ENCODE data around the gene BMP6.
A peak's percentile ranks its signal among the peaks of the same experiment; 100 is the strongest.

Gene BMP6

DNA sequence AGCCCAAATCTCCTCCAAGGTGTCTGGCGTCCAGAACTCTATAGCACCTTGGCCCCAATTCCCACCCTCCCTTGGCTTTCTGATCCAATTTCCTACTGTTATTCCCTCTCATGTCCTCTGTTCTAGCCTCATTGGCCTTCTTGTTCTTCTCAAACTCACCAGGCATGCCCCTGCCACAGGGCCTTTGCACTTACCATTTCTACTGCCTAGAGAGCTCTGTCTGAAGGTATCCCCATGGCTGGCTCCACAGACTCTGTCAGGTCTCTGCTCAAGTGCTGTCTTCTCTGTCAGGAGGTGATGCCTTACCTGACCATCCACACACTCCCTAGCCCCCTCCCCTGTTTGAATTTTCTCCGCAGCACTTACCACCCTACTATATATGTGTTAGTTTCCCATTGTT is 5.6 kb upstream of the BMP6 start:
- no peak for DNase-seq

DNA sequence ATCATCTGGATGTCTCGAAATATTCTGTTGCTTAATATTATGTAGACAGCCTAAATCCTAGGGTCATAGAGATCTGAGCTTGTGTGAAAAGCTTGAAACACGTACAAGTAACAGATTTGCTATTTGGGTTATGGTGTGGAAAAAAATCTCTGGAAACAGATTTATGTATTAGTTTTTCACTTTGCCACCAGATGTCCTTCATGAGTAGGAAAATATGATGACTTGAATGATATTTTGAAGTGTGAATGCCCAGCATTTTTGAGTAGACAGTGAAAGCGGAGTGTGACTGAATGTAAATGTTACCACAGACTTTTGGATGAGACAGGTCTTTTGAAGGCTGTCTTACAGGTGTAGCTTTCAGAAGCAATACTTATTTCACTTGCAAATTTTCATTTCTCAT is 4.2 kb upstream of the BMP6 start:
- no peak for DNase-seq

DNA sequence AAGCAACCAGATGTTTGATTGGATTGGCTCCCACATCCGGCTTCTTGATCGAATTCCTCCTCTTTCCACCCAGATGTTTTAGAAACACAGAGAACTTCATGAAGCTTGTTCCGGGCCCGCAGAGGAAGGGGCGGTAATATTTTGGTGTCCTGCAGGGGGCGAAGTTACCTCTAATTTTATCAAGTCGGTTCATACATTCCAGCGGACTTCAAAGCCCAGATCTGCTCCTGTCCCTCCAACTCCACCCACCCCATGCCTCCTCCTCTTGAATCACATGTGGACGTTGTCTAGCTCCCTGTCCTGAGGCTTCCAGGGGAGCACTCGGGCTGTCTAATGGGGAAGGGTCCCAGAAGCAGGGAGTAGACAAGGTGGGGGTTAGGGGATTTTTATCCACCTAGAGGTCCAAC is 2.9 kb upstream of the BMP6 start:
- DNase-seq = peak; percentile 74

DNA sequence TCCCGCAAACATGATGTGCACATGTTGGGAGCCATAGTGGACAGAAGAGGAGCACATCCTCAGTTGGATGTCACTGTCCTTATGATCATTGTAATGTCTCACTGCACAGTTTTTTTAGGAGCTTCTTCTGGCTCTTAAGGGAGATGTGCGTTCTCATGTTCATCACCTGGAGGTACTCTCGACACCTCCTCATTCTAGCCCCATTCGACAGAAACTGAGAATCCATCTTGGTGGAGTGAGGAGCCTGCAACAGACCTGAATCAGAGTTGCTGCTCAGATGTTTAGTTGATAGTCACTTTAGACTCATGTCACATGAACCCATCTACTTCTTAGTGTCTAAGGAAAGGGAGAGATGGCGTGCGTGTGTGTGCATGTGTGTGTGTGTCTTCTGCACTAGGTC is 2.3 kb upstream of the BMP6 start:
- no peak for DNase-seq

DNA sequence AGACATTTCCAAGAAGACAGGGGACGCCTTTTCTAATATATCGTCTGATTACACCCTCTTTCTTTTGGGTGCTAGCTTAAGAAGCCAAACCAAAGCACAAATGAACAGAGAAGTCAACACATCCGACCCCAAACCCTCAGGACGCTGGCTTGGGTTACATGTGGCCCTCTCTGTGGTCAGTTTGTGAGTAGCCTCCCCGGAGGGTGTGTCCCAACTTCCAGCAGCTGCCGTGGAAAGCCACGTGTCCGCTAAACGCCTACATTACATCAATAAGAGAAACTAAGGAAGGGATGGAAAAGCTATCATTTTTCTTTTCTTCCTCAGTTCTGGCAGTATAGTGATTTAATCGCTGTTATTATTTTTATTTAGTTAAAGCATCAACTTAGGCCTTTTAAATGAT is 487 bp upstream of the BMP6 start:
- DNase-seq = no peak

DNA sequence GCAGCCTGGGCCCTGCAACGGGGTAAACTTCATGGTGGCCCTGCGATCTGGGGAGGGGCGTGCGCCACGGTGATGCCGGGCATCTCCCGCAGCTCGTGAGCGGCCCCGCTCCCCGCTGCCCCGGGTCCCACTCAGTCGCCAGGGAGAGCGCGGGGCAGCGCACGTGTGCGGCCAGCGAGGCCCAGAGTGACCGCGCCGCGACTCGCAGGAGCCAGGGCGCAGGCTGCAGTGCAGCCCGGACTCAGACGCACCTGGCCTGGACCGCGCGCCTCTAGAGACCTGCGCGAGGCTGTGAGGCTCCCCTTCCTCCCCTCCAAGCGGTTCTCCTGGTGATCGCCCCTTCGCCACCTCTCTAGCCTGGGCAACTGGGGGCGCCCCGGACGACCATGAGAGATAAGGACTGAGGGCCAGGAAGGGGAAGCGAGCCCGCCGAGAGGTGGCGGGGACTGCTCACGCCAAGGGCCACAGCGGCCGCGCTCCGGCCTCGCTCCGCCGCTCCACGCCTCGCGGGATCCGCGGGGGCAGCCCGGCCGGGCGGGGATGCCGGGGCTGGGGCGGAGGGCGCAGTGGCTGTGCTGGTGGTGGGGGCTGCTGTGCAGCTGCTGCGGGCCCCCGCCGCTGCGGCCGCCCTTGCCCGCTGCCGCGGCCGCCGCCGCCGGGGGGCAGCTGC is 652 bp downstream of the BMP6 start:
- DNase-seq = no peak

DNA sequence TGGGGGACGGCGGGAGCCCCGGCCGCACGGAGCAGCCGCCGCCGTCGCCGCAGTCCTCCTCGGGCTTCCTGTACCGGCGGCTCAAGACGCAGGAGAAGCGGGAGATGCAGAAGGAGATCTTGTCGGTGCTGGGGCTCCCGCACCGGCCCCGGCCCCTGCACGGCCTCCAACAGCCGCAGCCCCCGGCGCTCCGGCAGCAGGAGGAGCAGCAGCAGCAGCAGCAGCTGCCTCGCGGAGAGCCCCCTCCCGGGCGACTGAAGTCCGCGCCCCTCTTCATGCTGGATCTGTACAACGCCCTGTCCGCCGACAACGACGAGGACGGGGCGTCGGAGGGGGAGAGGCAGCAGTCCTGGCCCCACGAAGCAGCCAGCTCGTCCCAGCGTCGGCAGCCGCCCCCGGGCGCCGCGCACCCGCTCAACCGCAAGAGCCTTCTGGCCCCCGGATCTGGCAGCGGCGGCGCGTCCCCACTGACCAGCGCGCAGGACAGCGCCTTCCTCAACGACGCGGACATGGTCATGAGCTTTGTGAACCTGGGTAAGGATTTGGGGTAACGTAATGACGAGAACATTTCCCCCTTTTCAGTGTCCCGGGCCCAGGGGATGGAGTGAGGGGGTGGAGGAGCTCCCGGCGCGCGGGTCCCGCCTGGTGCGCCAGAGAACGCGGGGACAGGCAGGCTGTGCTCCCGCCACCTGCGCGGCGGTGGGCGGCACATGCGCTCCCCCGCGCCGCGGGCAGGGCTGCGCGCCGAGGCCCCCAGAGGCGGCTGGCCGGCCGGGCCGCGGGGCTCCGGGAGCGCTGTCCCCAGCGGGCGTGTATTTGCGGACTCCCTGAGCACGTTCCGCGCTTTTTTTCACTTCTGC is 1.4 kb downstream of the BMP6 start:
- DNase-seq = peak; percentile 76

DNA sequence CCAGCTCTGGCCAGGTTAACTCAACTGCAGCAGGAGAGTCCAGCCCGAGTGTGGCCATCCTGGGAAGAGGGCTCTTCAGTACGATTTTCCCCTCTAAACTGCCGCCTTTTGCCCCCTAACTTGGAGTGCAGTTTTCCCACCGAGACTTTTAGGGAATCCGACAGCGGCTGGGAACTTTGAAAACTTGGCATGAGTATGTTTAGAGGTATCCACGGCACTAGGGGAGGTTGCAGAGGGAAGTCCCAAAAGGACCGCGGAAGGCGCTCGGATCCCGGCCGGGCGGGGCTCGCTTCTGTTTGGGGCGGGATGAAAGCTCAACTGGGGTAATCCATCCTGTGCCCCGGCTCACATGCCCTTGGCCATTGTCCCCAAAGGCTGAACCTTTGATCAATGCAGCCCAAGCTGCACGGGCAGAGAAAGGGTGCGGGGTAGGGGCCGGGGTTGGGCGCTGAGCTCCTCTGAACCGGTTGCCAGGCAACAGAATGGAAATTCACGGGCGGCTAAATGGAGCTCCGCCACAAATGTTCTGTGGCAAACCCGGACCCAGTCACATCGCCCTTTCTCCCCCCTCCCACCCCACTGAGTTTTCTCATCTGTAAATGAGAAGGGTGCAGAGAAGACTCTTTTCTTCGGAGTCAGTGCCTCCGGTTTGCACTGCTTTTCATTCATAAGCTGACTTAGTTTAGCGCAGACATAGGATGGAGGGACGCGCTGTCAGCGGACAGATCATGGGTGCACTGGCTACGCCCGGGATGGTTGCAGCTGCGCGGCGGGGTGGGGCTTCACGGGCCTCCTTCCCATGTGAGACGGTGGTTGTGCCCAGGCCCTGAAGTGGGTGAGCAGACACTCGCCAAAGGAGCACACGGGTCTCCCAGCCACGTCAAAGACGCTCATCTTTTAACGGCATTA is 2.3 kb downstream of the BMP6 start:
- peak; percentile 76 for DNase-seq

DNA sequence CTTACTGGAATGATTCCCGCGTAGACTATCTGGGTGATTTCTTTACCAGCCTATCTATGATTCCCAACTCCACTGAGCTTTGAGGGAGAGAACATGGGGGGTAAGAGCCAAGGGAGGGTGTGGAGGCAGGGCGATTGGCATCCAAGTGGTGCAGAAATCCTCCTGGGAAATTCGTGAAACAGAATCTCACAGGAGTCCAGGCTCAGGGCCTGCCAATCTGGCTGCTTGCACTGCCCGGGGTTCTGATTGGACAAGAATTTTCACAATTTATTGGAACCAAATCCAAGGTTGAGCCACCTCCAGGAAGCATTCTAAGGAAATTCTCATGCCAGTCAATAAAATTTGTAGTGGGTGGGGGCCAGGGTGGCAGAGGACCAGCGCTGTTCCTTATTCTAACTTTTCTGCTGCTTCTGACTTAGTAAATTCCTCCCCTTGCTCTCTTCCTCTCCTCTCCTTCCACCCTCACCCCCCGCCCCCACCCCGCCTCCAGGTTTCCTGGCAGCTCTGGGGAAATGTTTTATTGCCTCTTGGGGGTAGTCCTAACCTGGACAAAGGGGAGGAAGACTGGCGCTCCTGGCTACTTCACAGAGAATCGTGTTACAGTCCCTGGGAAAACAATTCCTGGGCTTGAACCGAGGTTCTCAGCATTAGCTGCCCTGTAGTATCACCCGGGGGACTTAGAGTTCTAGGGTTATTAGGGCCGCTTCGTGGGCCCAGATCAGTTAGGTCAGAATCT is 3.1 kb downstream of the BMP6 start:
- no peak for DNase-seq

DNA sequence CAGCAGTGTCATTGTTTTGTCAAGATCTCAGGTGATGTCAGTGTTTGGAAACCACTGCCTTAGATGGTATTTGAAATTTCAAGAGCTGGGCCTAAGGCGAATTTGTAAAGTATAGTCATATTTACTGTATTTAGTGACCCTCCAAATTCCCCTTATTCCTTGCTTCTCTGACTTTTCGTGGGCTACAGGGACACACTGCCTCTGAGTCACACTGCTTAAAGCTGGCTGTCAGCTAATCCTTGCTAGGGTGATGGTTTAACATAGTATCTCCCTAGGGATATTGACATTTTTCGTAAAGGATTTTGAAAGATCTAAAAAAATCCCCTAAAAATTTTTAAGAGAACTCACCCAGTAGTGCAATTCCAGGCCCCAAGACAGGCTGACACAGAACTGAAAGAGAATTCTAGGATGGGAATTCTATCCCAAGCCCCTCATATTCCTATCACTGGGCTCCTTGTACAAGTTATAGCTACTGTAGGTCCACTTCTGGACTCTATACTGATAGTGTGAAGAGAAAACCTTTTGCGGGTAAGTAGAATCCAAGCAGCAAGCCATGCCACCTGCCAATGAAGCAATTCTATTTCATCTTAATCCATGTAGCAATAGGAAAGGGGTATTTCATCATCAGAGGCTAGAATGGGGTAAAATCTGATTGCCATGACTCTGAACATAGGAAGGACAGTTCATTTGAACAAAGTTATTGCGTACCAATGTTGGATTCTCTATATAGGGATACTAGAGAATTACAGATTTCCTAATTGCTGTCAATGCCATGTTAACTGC is 4.3 kb downstream of the BMP6 start:
- DNase-seq = no peak

DNA sequence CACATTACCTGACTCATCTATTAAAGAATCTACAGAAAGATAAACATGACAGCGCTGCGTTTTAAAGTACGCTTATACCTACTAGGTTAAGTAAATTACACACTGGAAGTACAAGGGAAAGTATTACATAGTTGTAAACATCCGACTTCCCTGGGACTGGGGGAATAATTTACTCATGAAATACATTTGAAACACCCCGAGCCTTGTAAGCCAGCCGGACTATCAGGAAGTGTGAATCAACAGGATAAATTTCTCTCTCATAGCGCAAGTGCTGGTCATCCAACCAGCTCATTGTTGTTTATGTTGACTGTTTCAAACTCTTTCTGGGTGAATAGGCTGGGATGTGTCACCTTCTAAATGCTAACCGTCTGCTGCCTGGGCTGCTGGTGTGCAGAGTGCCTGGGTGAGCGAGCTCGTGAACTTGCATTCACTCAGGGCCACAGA is 4.9 kb downstream of the BMP6 start:
- no peak for DNase-seq

DNA sequence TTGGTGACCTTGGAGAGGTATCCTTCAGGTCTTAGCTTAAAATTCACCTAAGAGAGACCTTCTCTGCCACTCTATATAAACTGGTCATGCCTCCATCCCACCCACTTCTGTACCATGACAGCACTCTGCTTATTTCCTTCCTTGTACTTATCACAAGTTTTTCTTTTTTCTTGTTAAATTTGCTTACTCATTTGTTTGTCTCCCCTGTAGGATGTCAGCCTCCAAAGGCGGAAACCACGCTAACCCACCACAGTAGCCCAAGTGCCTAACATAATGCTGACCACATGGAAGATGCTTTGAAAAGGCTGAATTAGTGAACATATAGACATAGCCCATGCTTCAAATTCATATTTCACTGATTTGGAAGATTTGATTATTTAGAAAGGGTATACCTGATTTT is 5.4 kb downstream of the BMP6 start:
- DNase-seq = no peak

DNA sequence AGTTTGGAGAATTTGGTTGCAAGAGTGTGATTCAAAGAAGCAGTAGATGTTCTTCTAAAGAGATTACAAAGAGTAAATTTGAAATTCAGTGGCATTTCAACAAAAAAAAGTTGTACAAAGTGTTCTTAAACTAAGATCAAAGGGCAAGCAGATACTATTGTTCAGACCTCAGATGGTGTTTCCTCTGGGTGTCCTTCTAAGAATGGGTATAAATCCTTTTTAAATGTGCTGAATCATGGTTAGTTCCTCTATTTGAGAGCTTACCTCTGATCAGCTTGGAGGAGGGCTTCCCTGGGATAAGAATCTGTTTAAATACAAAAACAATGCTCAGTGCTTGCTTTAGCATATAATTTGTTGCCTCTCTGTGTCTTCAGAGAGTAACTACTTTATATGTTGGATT is 6.3 kb downstream of the BMP6 start:
- no peak for DNase-seq

DNA sequence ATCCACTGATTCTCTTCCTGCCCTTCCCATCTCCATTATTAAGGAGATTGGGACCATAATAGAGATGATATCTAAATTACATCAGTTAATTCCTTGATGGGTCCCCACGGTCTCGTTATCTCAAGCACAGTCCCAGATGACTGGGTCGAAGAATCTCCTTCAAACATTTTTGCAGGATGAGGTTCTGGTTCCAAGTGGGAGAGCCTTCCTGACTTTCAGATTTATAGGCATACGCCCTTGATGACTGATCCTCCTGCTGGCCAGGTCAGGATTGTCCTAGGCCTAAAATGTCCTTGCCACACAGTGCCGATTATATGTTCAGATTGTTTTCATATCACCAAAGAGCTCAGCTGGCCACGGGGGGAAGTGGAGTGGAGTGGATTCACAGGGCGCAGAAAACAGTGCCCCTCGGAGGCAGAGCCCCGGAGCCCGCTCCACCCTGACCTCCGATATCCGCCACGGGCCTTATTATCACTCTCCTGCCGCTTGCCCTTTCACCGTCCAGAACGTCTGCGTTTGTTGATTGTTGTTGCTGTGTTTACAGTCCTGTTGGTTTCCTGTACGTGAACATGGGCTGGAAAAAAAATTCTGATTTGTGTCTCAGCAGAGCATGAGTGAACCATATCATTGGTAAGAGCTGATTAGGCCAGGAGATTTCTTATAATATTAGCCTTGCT is 8.9 kb downstream of the BMP6 start:
- no peak for DNase-seq

DNA sequence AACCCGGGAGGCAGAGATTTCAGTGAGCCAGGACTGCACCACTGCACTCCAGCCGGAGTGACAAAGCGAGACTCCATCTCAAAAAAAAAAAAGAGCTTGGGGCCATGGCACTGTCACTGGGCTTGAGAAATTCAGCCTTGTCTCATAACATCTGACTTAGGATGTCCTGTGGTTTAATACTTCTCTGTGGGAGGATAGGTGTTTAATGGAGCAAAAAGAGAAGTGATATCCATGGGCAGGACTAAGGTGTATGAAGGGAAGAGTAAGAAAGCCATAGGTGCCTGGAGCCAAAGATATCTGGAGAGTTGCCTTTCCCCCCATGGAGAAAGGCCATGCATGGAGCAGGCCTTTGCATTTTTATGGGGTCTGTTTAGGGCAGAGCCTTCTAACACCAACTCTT is 11.2 kb downstream of the BMP6 start:
- DNase-seq = no peak

DNA sequence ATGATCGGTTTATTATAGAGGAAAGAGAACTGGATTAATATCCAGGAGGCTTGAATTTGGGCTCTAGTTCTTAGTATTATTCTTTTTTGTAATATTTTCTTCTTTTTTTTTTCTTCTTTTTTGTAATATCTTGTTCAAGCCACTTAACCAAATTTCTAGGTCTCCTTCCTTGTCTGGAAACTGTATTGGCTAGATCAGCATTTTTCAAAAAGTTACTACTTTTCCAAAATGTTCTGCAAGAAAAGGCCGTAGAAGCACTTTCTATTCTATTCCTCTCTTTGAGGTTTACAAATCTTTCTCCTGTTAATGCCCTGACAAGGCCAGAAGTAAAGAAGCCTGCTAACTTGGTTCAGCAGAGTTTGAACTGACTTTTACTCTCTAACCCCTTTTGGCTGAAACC is 12.0 kb downstream of the BMP6 start:
- no peak for DNase-seq

DNA sequence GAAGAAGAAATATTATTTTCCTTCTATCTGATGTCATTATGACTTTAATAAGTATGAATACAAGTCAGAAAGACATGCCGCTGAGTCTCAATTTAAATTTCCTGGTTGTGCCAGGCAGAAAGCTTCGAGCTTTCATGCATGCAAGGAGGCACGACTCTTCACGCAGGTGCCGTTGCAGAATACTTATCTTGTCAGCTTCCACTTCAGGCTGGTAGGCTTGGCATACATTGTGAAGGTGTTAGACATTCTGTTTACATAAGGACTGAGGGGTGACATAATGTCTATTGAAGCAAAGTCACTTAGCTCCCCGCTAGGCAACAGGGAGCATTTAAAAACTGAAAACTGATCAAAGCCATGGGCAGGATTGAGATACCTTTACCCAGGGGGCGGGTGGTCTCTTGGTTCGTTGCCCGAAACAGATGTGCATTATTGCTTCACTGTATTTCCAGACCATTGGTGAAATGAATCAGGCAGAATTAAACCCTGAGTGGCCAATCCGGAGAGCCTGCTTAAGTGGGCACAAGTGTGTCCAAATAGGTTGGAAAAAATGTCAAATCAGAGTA is 16.4 kb downstream of the BMP6 start:
- peak; percentile 34 for DNase-seq

DNA sequence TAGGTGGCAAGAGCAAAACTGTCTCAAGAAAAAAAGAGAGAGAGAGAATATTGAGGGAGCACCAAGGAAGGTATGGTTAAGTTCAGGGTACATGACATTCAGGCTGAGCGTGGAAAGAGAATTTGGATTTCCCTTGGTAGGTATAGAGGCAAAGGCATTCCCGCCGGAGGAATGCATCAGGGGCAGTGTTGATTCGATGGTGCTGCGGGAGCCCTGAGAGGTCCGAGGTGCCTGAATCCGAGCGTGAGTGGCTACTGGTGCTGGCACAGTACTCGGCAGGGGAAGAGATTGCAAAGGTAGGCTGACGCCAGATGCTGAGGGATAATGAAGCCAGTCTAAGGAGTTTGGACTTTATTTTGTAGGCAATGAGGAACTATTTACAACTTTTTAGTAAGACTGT is 20.0 kb downstream of the BMP6 start:
- DNase-seq = no peak

DNA sequence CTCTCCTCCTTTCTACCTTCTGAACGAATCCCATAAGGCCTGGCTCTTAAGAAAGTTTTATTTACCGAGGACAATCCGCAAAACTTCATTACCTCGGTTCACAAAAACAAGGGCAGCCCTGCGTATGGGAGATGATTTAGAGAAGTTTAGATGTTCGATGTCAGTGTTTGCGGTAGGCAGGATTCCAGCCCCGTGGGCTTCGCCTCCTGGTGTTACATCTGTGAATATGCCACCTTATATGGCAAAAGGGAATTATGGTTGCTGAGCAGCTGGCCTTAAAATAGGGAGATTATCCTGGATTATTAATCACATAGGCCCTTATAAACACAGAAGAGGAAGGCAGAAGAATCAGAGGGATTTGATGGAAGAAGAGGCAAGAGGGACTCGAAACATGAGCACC is 21.1 kb downstream of the BMP6 start:
- no peak for DNase-seq

DNA sequence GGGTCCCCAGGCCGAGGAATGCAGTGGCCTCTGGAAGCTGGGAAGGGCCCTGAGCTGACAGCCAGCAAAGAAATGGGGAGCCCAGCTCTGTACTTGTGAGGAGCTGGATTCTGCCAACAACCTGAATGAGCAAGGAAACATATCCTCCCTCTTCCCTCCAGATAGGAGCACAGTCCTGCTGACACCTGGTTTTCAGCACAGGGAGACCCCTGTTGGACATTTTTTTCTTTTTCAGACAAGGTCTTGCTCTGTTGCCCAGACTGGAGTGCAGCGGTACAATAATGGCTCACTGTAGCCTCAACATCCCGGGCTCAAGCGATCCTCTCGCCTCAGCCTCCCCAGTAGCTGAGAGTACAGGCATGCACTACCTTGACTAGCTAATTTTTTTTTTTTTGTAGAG is 21.5 kb downstream of the BMP6 start:
- no peak for DNase-seq

DNA sequence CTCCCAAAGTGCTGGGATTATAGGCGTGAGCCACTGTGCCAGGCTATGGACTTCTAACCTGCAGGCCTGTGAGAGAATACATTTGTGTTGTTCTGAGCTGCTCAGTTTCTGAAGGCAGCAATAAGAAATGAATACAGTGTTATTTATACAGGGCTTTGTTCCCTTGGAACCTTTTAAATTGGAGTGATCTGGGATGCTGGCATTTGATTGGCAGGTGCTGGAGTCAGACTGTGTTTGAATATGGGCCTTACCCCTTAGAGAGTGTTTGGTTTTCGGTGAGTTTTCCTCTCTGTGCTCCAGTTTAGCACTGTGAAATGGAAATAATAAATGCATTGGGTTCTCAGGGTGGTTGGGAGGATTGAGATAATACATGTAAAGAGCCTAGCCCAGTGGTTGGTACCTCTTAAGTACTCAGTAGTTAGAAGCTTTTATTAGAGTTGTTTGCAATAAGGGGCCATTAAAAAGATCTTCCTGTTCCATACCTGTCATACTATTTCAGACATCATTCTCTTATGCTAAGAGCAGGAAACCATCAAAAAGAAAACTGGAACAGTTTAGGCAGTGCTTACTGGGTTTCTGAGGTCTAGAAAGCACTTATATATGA is 22.1 kb downstream of the BMP6 start:
- no peak for DNase-seq

Measured in retina (tissue), 1 donor.